ENCODE data around the gene RCE1.
A peak's percentile ranks its signal among the peaks of the same experiment; 100 is the strongest.

Gene RCE1

DNA sequence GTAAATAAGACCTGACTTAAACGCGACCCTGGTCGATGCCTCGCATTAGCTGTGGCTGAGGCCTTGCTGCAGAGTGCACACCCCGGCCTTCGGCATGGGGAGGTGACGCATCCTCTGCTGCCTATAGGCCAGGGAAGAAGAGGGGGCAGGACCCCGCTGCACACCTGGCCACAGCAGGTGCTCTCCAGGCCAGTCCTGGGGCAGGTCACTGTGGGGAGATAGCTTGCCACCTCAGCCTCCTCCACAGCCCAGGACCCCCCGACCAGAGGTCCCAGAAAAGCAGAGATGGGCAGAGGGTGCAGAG lies 26.3 kb downstream of the RCE1 start:
- no peak for DNase-seq (ENCODE audit: low read depth)

DNA sequence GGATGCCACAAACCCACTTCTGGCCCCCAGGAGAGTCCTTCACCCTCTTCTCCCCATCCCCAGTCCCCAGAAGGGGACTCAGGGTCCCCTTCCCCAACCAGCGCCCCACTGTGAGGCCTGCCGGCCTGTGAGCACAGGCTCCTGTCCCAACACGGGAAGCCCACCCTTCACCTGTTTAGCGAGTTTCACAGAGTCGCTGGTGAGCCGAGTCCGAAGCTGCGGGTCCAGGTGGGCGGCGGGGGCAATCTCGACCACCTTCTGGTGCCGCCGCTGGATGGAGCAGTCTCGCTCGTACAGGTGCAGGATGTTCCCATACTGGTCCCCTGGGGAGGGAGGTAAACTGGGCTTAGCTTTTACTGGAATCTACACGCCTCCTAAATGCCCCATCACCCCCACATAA lies 26.9 kb downstream of the RCE1 start:
- DNase-seq (ENCODE audit: low read depth): no peak

DNA sequence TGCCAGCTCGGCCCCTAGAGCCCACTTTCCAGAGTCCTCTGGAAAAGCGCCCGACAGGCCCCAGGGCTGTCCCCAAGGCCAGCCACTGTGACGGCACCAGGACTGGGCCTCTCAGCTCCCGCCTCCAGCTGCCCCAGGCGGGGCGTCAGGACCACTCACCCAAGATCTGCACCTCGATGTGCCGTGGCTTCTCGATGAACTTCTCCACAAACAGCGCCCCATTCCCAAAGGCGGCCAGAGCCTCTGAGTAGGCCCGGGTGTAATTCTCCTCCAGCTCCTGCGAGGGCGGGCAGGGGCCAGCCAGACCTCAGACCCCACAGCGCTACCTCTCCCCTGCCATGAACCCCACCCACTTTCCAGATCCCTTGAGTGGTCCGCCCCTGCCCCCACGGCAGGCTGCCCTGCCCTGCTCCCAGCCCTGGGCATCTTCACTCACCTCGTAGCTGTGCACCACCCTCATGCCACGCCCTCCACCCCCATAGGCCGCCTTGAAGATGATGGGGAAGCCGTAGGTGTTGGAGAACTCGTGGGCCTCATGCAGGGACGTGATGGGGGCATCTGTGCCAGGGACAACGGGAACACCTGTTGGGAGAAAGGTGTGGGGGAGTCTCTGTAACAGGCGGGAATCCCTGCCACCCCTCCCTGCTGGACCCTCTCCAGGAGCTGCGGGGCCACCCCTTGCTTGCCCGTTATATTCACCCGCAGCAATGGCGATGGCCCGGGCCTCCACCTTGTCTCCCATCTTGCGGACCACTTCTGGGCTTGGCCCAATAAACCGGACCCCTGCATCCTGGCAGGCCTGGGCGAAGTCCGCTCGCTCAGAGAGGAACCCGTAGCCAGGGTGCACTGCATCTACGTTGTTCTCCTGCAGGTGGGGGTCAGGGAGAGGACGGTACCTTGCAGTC lies 27.6 kb downstream of the RCE1 start:
- DNase-seq (ENCODE audit: low read depth): no peak

DNA sequence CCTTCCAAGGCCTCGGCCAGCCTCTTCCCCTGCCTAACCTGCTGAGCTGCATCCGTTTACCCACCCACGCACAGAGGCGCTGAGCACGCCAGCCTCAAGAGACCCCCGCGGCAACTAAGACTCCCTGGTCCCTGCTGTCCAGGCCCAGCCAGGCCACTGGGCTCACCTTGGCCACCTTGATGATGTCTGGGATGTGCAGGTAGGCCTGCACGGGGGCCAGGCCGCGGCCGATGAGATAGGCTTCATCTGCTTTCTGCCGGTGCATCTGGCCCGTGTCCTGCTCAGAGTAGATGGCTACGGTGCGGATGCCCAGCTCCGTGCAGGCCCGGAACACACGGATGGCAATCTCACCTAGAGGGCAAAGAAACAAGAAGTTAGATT lies 28.3 kb downstream of the RCE1 start:
- no peak for DNase-seq (ENCODE audit: low read depth)

DNA sequence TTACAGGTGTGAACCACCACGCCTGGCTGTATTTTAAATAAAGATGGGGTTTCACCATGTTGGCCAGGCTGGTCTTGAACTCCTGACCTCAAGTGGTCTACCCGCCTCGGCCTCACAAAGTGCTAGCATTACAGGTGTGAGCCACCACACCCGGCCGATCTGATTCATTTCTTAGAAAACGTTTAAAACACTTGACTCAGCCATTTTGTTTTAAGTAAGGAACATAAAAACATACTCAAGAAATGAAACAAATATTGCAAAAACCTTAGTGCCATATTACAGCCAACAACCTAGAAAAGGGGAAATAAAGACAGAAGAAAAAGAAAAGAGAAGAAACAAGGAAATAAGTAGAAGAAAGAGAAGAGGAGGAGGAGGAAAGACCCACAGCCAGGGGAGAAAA lies 31.0 kb downstream of the RCE1 start:
- DNase-seq (ENCODE audit: low read depth): no peak

DNA sequence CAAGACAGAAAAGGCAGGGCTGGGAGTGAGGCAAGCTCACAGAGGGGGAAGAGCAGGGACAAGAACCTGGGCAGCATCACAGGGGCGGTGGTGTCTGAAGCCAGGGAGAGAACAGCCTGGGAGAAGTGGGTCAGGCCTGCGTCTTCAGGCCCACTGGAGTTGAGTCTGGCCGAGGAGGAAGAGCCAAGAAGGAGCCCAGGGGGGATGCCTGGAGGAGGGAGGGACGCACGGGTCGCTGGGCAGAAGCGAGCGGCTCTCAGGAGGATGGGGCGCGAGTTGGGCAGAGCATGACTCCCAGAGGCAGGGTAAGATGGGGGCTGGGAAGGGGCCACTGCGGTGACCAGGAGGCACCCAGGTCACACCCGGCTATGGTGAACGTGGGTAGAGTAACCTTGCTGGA lies 32.1 kb downstream of the RCE1 start:
- DNase-seq (ENCODE audit: low read depth): no peak

DNA sequence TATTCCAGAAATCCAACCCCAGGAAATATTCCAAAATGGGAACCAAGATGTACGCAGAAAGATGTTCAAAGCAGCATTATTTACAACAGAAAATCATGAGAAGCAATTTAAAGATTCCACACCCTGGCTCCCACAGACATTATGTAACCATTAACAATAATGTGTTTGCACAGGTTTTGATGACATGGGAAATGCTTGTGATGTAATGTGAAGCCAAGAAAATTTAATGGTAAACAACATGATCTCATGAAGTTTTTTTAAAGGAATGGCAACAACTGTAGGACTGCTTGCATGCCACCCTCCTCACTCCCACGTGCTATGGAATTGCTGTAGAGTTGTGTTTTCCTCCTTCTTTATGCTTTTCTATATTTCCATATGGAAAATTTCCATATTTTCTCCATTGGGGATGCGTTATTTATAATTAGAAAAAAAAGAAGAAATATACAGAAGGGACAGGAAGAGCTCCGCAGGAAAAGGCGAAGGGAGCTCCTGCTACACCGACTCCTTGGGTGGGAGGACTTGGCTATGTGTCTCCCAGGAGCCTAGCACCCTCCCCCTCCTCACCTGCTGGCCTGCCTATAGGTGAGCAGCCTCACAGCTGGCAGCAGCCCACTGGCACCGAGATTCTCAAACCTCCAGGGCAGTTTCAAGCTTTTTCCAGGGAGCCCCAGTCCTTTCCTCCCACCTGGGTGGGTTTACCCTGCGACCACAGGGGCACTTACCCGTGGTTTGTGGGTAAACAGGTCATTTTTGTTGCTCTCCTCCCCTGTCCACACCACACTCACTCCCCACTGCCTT lies 34.5 kb downstream of the RCE1 start:
- no peak for DNase-seq (ENCODE audit: low read depth)

DNA sequence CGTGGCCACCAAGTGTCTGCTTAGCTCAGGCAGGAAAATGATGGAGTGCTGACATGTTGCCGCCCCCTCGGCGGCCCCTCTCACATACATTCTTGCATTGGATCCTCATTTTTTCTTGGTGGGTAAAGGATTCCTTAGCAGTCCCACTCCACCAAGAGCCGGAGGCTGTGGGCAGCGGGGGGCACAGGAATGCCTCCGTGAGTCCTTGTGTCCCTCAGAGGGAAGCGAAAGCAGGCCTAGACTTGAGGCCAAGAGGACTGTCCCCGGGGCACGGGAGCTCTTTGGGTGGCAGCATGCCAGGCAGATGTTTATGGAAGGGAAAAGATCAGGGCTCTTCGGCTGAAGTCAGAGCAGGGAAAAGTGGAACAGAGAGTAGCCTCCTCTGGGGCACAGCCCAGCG lies 35.2 kb downstream of the RCE1 start:
- DNase-seq (ENCODE audit: low read depth): no peak

DNA sequence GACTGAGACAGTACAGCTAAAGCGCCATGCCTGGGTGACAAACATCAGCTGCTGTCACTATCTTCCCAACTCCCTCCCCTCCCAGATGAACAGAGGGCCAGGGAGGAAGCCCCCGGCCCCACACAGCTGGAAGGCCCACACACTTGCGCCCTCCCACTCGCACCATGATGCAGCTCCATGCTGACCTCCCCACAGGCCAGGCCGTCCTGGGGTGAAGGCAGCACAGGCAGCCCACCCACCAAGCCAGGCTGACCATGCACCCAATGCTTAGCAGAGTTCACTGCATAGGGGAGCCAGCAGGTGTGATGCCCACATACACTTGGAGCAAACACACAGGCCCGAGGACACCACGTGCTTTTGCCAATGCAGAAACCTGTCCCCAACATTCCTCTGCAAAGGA lies 35.8 kb downstream of the RCE1 start:
- DNase-seq (ENCODE audit: low read depth): no peak

DNA sequence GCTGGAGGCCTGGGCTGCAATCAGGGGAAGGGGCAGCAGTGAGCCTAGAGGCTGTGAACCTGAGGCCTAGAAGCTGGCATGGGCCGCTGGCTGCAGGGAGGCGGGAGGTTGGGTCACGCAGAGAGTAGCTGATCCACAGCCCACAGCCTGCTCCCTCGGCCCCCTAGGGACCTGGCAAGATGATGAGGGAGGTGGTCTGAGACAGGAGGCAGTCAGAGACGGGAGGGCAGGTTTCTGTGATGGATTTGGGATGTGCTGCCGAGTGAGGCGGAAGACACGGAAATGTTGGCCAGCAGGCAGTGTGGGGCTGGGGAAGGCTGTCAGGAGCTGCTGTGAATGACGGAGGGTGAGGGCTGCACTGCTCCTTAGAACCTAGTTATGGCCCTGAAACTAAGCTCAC lies 36.3 kb downstream of the RCE1 start:
- no peak for DNase-seq (ENCODE audit: low read depth)

DNA sequence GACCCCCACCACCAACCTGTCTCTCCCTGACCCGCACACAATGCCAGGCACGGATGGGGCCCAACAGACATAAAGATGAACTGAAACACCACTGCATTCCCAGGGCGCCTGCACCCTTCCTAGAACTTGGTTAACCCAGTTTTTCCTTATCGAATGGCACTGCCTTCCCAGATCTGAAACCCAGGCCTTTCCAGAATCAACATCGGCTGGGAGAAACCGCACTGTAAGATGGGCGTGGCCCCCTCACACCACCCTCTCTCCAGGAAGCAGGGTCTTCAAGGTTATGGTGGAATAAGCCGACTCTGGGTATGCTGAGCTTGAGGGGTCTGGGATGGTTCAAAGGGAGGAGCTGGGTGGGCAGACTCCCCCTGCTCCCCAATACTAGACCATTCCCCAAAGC lies 36.8 kb downstream of the RCE1 start:
- DNase-seq (ENCODE audit: low read depth): no peak

DNA sequence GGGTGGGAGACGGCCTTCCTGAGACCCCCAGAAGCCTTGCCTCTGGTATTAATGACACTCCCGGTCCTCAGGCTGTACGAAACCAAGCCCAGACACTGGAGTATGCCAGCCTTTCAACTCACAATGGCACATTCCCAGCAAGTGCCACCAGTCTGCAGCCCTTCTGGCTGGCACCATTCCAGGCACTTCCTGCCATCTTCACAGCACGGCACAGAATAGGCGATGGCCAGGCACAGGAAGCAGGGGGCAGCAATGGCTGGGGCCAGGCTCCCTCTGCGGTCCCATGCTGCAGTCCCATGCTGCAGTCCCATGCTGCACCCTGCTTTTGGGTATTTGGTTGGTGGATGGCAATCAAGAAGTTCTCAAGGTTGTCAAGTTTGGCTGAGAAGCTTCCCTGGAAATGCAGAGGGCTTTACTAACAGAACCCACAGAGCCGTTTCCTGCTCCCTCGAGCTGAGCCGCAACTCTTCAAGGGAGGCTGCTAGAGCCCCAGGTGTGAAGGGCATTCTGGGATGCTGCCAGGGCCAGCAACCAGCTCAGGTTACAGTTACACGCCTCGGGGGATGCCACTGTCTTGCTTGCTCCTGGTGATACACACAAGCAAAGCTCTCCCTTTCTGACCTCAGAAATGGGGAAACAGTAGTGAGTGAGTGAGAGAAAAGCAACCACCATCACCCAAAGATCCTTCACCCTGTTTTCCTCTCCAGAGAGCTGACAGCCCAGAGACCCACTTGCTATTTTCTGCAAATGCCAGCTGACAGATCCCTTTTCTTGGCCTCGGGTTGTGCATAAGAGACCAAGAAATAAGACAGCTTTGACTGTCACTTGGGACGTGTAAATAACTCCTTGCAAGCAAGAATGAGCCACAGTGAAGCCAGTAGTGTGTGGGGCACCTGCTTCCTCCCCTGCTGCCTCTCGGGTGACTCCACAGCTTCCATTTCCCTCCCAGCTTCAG lies 37.5 kb downstream of the RCE1 start:
- DNase-seq (ENCODE audit: low read depth): no peak

DNA sequence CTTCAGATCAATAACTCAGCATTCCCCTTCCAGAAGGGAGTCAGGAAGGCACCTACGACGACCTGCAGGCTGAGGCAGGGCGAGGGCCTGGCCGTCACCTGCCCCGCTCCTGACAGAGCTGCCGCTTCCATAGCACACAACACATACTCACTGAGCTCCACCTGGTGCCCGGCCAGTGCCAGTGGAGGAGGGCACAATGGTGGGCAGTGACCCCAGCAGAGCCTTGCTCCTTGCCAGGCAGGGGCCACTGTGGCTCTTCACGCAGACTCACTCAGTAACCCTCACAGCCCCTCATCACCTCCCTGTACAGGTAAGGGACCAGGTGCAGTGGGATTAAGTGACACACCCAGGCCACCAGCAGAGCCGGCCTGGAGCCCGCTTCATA lies 38.2 kb downstream of the RCE1 start:
- DNase-seq (ENCODE audit: low read depth): no peak

DNA sequence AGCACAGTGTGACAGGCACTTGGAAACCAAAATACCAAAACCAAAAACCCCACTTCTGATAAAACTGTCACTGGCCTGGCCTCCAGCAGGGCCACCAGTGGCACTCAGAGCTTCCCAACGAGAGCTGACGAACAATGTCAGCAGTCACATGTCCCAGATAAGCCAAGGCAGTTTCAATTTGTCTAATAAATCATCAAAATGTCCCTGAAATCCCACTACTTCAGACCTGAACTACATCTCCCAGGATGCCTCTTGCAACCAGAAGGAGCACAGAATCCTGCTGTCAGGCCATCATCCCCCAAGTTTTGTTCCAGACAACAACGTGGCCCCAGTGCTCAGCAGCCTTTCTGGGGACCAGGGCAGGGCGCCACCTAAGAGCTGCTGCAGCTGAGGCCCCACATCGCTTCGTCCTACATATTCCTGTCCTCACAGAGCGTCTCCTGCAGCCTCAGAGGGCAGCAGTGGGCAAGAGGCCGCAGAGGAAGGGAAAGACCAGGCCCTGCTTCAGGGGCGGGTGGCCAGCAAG lies 38.7 kb downstream of the RCE1 start:
- no peak for DNase-seq (ENCODE audit: low read depth)

DNA sequence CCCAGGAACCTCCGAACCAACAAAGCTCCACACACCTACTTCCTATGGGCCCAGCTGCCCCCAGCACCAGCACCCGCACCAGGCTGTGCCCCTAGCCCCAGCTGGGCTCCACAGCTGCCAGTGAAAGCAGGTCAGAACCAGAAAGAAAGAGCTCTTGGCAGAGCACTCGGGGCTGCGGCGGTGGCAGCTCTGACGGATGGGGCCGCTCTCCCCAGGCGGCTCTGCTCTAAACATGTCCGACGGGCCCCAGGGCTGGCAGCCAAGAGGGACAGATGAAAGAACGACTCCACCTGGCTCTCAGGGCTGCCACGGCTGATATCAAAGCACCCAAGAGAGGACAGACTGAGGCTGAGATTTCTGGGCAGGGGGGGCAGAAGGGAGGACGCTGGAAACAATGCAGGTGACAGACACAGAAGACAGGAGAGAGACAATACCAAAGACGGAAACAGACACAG lies 39.3 kb downstream of the RCE1 start:
- DNase-seq (ENCODE audit: low read depth): no peak

DNA sequence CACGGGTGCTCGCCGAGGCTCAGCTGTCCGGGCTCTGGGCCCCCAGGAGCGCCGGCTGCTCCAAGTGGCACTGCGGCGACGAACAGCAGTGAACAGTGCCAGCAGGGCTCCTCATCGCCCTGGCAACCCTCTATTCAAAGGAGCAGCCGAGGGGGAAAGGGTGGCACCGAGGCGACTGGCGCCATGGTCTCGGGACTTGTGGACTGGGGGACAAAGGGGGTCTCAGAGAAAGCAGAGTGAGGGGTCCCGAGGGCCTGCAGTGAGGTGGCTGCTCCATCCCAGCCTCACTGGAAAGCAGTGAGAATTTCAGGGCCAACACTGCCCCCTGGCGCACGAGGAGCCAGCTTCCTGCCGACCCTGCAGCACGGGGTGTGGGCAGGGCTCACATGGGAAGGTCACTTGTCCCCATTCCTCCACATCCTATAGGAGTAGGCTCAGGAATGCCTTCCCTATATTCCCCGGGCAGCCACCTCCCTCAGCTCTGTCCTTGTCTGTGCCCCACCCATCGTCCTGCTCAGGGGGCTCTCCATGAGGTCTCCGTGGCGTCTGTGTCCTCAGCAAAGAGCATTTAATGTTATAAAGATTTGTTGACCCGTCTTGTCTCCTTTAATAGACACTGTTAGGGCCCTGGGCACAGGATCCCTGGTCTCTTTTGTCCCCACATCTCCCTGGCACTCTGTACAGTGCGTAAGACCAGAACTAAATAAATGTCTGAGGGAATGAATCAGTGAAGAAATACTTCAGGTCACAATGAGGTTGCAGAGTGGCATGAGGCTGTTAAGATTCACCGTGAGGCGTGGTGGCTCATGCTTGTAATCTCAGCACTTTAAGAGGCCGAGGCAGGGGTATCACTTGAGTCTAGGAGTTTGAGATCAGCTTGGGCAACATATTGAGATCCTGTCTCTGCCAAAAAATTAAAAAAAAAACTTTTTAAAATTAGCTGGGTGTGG lies 40.0 kb downstream of the RCE1 start:
- peak; percentile 60 for DNase-seq (ENCODE audit: low read depth)

DNA sequence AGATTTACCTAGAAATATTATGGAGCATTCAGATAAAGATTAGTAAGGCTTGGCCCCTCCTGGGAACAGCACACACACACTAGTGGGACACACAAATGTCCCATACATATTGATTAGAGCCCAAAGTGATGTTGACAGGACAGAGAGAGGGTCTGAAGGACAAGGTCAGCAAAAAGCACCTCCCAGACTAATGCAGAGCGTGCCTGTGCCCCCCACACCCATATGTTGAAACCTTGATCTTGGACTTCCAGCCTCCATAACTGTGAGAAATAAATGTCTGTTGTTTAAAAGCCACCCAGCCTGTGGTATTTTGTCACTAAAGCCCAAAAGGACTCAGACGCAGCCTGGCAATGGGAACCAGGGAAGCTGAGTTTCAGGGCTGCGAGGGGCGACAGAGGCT lies 41.2 kb downstream of the RCE1 start:
- DNase-seq (ENCODE audit: low read depth): no peak

DNA sequence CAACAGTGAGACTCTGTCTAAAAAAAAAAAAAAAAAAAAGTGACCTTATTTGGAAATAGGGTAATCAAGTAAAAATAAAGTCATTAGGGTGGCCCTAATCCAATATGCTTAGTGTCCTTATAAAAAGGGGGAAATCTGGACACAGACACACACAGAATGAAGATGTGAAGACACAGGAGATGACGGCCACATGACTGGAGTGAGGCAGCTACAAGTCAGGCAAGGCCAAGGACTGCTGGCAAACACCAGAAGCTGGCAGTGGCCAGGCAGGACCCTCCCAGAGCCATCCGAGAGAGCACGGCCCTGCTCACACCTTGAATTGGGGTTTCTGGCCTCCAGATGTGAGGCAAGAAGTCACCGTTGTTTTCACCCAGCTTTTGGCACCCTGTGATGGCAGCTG lies 42.2 kb downstream of the RCE1 start:
- DNase-seq (ENCODE audit: low read depth): no peak

DNA sequence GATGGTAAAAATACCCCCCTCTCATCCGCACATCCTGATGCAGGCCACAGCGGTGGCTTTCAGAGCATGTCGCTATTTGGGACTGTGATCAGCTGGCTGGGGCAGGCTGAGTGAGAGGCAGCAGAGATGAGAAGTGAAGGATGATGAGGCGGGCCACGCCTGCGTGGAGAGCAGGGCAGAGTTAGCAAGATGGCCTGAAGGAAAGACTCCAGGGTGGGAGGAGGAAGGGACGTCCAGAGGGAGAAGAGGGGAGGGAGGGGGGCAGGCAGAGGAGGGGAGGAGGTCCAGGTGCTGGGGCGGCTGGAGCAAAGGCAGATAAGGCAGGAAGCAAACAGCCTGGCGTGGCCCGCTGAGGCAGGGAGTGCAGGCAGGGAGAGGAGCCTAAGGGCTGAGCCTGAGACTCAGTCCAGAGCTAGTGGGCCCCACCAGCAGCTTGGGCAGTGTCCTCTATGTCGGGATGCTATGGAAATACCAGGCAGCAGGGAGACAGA lies 42.8 kb downstream of the RCE1 start:
- DNase-seq (ENCODE audit: low read depth): no peak

DNA sequence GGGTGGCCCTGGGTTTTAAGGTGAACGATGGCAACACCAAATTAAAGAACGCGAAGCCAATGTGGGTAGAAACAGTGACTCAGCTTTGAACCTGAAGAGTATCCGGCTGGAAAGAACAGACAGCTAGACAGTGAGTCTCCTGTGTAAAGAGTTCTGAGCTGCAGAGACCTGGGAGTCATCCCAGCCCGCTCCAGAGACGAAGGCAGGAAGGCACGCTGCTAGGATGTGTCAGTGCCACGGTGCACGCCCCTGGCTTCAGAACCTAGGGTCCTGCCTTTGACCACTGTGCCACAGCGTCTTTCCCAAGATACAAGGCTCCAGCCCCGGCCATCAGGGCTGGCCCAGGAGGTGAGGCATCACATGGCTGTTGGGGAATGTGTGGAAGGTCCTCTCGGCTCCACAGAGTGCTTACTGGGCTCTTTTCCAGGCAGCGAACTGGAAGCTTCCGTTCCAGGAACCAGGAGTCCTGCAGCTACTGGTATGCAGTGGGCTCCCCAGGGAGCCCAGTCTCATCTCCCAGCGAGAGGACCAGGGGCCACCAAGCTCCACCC lies 43.5 kb downstream of the RCE1 start:
- DNase-seq (ENCODE audit: low read depth): no peak

DNA sequence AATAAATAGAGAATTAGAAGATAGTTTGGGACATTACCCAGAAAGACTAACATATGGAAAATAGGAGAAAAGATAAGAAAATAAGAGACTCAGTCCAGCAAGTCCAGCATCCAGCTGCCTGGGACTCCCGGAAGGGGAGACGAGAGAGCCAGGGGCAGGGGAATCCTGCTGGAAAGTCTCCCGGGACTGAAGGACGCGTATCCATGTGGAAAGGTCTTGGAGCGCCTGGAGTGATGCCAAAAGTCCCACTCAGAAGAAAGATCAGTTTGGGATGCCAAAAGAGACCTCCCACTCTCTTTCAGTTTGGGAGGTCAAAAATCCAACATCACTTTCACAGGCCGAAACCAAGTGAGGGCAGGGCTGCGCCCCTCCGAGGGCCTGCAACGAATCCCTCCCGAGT lies 44.3 kb downstream of the RCE1 start:
- no peak for DNase-seq (ENCODE audit: low read depth)
